HG03139 (cell line): ENCODE results near the gene TCEAL1.

Source experiments
- ATAC-seq: cut with Tn5 transposase; IDR thresholded peaks from one replicate; pipeline ENCODE4 v1.9.1; 2021; ENCODE audit not compliant: unreplicated experiment

The TCEAL1 gene

DNA sequence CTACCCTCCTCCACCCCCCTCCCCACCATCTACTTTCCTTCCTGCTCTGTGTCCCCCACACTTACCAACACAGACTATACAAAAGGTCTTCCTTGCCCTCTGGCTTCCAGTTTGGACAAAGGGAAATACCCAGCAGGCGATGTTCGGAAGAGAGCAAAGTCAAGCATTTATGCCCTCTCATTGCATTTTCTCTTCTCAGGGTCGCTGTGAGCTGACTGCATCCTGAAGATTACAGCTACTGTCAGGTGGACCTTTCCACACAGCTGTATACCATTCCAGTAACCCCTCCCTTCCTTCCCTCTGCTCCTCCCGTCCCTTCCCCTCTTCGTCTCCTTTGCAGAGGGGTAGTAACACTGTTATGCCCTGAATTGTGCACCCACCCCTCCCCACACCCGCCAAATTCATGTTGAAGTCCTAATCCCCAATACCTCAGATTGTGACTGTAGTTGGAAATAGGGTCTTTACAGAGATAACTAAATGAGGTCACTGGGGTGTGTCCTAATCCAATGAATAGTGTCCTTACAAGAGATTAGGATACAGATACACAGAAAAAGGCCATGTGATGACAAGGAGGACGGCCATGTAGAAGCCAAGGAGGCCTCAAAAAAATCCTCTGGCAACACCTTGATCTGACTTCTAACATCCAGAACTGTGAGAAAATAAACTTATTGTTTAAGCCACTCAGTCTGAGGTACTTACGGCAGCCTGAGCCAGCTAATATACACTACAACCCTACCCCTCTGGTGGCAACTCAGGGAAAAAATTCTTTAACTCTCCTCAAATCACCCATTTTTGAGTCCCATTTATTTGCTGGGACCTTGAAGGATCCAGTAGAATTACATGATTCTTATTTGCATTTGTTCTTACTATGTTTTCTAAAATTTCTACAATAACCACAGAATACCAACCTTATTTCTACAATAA, 46.0 kb downstream of the TCEAL1 start:
- no peak for ATAC-seq

GRCh38 chrX:103678199-103678993, 49.6 kb downstream of the TCEAL1 start:
- no peak for ATAC-seq
